Trophoblast cell (in vitro differentiated cells and primary cell): ENCODE results near the gene ESD.

Experiments
- DNase-seq, 2 donors: peaks; one replicate each; pipeline ENCODE4 v3.0.0-alpha.2; 2016
- H2AFZ ChIP-seq: 2 replicates; pipeline ENCODE4 v1.6.1; 2013; ENCODE audit warnings: low read length, moderate library complexity, mild to moderate bottlenecking; ENCODE audit not compliant: insufficient read depth, poor library complexity
- H2AK5ac ChIP-seq: 2 replicates; pipeline ENCODE4 v1.6.1; 2013; ENCODE audit warnings: mild to moderate bottlenecking, low read length
- H2BK120ac ChIP-seq: 2 replicates; pipeline ENCODE4 v1.6.1; 2013; ENCODE audit warnings: low read length, mild to moderate bottlenecking, moderate library complexity; ENCODE audit not compliant: insufficient read depth, poor library complexity
- H2BK12ac ChIP-seq: 2 replicates; pipeline ENCODE4 v1.6.1; 2013; ENCODE audit warnings: mild to moderate bottlenecking, low read length, moderate library complexity
- H2BK5ac ChIP-seq: 2 replicates; pipeline ENCODE4 v1.6.1; 2013; ENCODE audit warnings: low read length, low read depth, moderate library complexity, mild to moderate bottlenecking; ENCODE audit not compliant: poor library complexity
- H3K14ac ChIP-seq: 2 replicates; pipeline ENCODE4 v1.6.1; 2013; ENCODE audit warnings: mild to moderate bottlenecking, low read length
- H3K18ac ChIP-seq: 2 replicates; pipeline ENCODE4 v1.6.1; 2013; ENCODE audit warnings: mild to moderate bottlenecking, low read length
- H3K23ac ChIP-seq: 2 replicates; pipeline ENCODE4 v1.6.1; 2013; ENCODE audit warnings: low read length
- H3K27ac ChIP-seq: 2 replicates; pipeline ENCODE4 v1.5.1; 2013; ENCODE audit warnings: low read depth, mild to moderate bottlenecking, inconsistent platforms, low read length, moderate library complexity
- H3K27me3 ChIP-seq: 2 replicates; pipeline ENCODE4 v1.6.1; 2013; ENCODE audit warnings: inconsistent platforms, mild to moderate bottlenecking, low read length, moderate library complexity; ENCODE audit not compliant: insufficient read depth
- H3K36me3 ChIP-seq, 2 experiments: 1 replicate in 1 of 2; 2 replicates in 1 of 2; pipeline ENCODE4 v1.6.1; 2013; ENCODE audit warnings: low read length in 2 of 2, mild to moderate bottlenecking in 2 of 2, moderate library complexity in 1 of 2; ENCODE audit not compliant: insufficient read depth in 2 of 2, control insufficient read depth in 1 of 2
- H3K4ac ChIP-seq: 2 replicates; pipeline ENCODE4 v1.6.1; 2013; ENCODE audit warnings: low read depth, mild to moderate bottlenecking, low read length, moderate library complexity
- H3K4me1 ChIP-seq, 2 experiments: 1 replicate in 1 of 2; 2 replicates in 1 of 2; pipeline ENCODE4 v1.6.1; 2013; ENCODE audit warnings: low read length in 2 of 2, mild to moderate bottlenecking in 2 of 2, moderate library complexity in 1 of 2; ENCODE audit not compliant: insufficient read depth in 2 of 2, control insufficient read depth in 1 of 2
- H3K4me2 ChIP-seq: 2 replicates; pipeline ENCODE4 v1.6.1; 2013; ENCODE audit warnings: inconsistent platforms, mild to moderate bottlenecking, low read length, moderate library complexity
- H3K4me3 ChIP-seq: 2 replicates; pipeline ENCODE4 v1.5.1; 2013; ENCODE audit warnings: mild to moderate bottlenecking, low read depth, low read length, inconsistent platforms
- H3K79me1 ChIP-seq: one replicate; pipeline ENCODE4 v1.6.1; 2013; ENCODE audit warnings: low read length
- H3K79me2 ChIP-seq: 2 replicates; pipeline ENCODE4 v1.6.1; 2013; ENCODE audit warnings: low read length, mild to moderate bottlenecking; ENCODE audit not compliant: control insufficient read depth, insufficient read depth, poor library complexity
- H3K9ac ChIP-seq: 2 replicates; pipeline ENCODE4 v1.6.1; 2013; ENCODE audit warnings: mild to moderate bottlenecking, low read length
- H3K9me3 ChIP-seq: 2 replicates; pipeline ENCODE4 v1.6.1; 2013; ENCODE audit warnings: low read depth, mild to moderate bottlenecking, control low read depth, inconsistent platforms, low read length; ENCODE audit not compliant: insufficient read depth
- H4K12ac ChIP-seq: 2 replicates; pipeline ENCODE4 v1.6.1; 2013; ENCODE audit warnings: low read depth, mild to moderate bottlenecking, low read length, moderate library complexity
- H4K8ac ChIP-seq: 2 replicates; pipeline ENCODE4 v1.6.1; 2013; ENCODE audit warnings: low read depth, mild to moderate bottlenecking, low read length, moderate library complexity
- H4K91ac ChIP-seq: one replicate; pipeline ENCODE4 v1.6.1; 2013; ENCODE audit warnings: low read depth, mild to moderate bottlenecking, low read length, moderate library complexity
- WGBS: extraction: QIAGEN DNeasy Blood & Tissue Kit; methylation state at CpG from one replicate; pipeline ENCODE4 v1.1.7; 2013; ENCODE audit warnings: missing lambda C conversion rate; ENCODE audit not compliant: insufficient read length, insufficient coverage; ENCODE audit errors: extremely low coverage; 5-methylcytosine and 5-hydroxymethylcytosine counted together

The ESD gene

GRCh38 chr13:46796129-46796514 is 839 bp downstream of the ESD start:
- H3K9me3 ChIP-seq, result no peaks in the 10 kb centered on the region
- no peak overlapping the region for H4K12ac ChIP-seq
- H2BK5ac ChIP-seq, result no peak overlapping the region
- peak overlapping the region; percentile 87 for H3K9ac ChIP-seq
- peaks cover 0 to 7% of the 10 kb centered on the region in 2 experiments for H3K4me1 ChIP-seq
- H2AK5ac ChIP-seq, result no peak overlapping the region
- H3K36me3 ChIP-seq, result no peaks in the 10 kb centered on the region
- WGBS, result no CpG with 5 or more reads among the region's 5 CpGs
- no peak overlapping the region for H3K27ac ChIP-seq
- peaks cover 7% of the 10 kb centered on the region for H3K79me2 ChIP-seq
- peak overlapping the region; percentile 93 for H3K4me3 ChIP-seq
- H3K27me3 ChIP-seq, result no peaks in the 10 kb centered on the region
- H2BK120ac ChIP-seq, result no peak overlapping the region
- H3K79me1 ChIP-seq, result peaks cover 11% of the 10 kb centered on the region
- no peak overlapping the region for H3K18ac ChIP-seq
- no peak overlapping the region for H3K14ac ChIP-seq
- peak overlapping the region; percentile 87 for H3K4me2 ChIP-seq
- H2AFZ ChIP-seq, result peak overlapping the region; percentile 99
- no peak for DNase-seq
- no peak overlapping the region for H3K4ac ChIP-seq
- H3K23ac ChIP-seq, result no peak overlapping the region
- peak overlapping the region; percentile 95 for H4K8ac ChIP-seq
- no peak overlapping the region for H4K91ac ChIP-seq
- no peak overlapping the region for H2BK12ac ChIP-seq

- no peaks in the 10 kb centered on the region for H3K36me3 ChIP-seq
- no peak overlapping the region for H3K14ac ChIP-seq
- no peak overlapping the region for H4K91ac ChIP-seq
- H3K79me2 ChIP-seq, result peaks cover 7% of the 10 kb centered on the region
- no peak overlapping the region for H3K9ac ChIP-seq
- no peak overlapping the region for H4K8ac ChIP-seq
- no peak overlapping the region for H2AK5ac ChIP-seq
- no peak overlapping the region for H3K4me2 ChIP-seq
- H3K23ac ChIP-seq, result no peak overlapping the region
- no peak for DNase-seq
- WGBS, result no CpG with 5 or more reads among the region's 6 CpGs
- H2AFZ ChIP-seq, result no peak overlapping the region
- H3K4me1 ChIP-seq, result peaks cover 0 to 7% of the 10 kb centered on the region in 2 experiments
- no peaks in the 10 kb centered on the region for H3K27me3 ChIP-seq
- no peak overlapping the region for H3K4ac ChIP-seq
- H3K27ac ChIP-seq, result no peak overlapping the region
- no peak overlapping the region for H2BK120ac ChIP-seq
- no peak overlapping the region for H3K4me3 ChIP-seq
- H2BK5ac ChIP-seq, result no peak overlapping the region
- H3K79me1 ChIP-seq, result peaks cover 11% of the 10 kb centered on the region
- H3K18ac ChIP-seq, result no peak overlapping the region
- no peaks in the 10 kb centered on the region for H3K9me3 ChIP-seq
- H2BK12ac ChIP-seq, result no peak overlapping the region
- H4K12ac ChIP-seq, result no peak overlapping the region
These were observed 1.6 kb downstream of the ESD start for GRCh38 chr13:46795321-46795720.

GRCh38 chr13:46783504-46783903 is 13.5 kb downstream of the ESD start:
- no peaks in the 10 kb centered on the region for H3K9me3 ChIP-seq
- no CpG with 5 or more reads among the region's 3 CpGs for WGBS

DNA sequence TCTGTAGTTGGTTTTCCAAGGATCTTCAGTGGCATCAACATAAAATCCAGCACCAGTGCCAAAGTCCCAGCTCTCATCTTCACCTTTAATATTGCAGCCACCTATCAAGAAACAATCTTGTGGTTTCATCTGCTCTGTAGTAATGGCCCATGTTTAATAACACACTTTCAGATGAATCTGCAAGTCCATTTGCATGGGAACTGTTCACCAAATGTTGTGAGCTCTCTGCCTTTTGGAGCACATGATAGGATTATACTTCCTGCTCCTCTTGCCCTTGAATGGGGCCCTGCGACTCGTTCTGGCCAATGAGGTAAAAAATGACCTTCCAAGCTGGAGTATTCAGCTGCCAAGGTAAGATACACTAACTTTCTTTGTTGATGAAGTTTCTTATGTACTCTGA is 14.3 kb downstream of the ESD start:
- H2BK5ac ChIP-seq, result no peak overlapping the region
- H3K27ac ChIP-seq, result no peak overlapping the region
- no peaks in the 10 kb centered on the region for H3K27me3 ChIP-seq
- H3K36me3 ChIP-seq, result peaks cover 0 to 2% of the 10 kb centered on the region in 2 experiments
- H3K4me1 ChIP-seq, result no peaks in the 10 kb centered on the region
- no peak overlapping the region for H4K8ac ChIP-seq
- H2BK120ac ChIP-seq, result no peak overlapping the region
- H3K4me3 ChIP-seq, result no peak overlapping the region
- H2AK5ac ChIP-seq, result no peak overlapping the region
- no peak overlapping the region for H3K4me2 ChIP-seq
- no peak overlapping the region for H4K12ac ChIP-seq
- no peak for DNase-seq
- no peaks in the 10 kb centered on the region for H3K79me2 ChIP-seq
- H4K91ac ChIP-seq, result no peak overlapping the region
- H3K18ac ChIP-seq, result no peak overlapping the region
- no peak overlapping the region for H3K9ac ChIP-seq
- H3K9me3 ChIP-seq, result no peaks in the 10 kb centered on the region
- H2BK12ac ChIP-seq, result no peak overlapping the region
- no peaks in the 10 kb centered on the region for H3K79me1 ChIP-seq
- no peak overlapping the region for H3K14ac ChIP-seq
- no peak overlapping the region for H3K4ac ChIP-seq
- WGBS, result no CpG with 5 or more reads among the region's 2 CpGs
- H2AFZ ChIP-seq, result no peak overlapping the region
- H3K23ac ChIP-seq, result no peak overlapping the region

More at GRCh38 chr13:46783504-46783903, 13.5 kb downstream of the ESD start:
- H3K23ac ChIP-seq, result no peak overlapping the region
- no peak overlapping the region for H4K12ac ChIP-seq
- no peak overlapping the region for H4K91ac ChIP-seq
- H3K36me3 ChIP-seq, result peaks cover 0 to 2% of the 10 kb centered on the region in 2 experiments
- no peak overlapping the region for H3K14ac ChIP-seq
- no peak overlapping the region for H2BK5ac ChIP-seq
- no peak overlapping the region for H3K9ac ChIP-seq
- H2AFZ ChIP-seq, result no peak overlapping the region
- no peak overlapping the region for H3K4ac ChIP-seq
- H3K79me2 ChIP-seq, result no peaks in the 10 kb centered on the region
- no peak overlapping the region for H2AK5ac ChIP-seq
- no peak for DNase-seq
- H3K27ac ChIP-seq, result no peak overlapping the region
- no peak overlapping the region for H2BK120ac ChIP-seq
- H3K4me1 ChIP-seq, result no peaks in the 10 kb centered on the region
- no peaks in the 10 kb centered on the region for H3K27me3 ChIP-seq
- H3K4me3 ChIP-seq, result no peak overlapping the region
- no peak overlapping the region for H2BK12ac ChIP-seq
- H4K8ac ChIP-seq, result no peak overlapping the region
- no peaks in the 10 kb centered on the region for H3K79me1 ChIP-seq
- H3K18ac ChIP-seq, result no peak overlapping the region
- no peak overlapping the region for H3K4me2 ChIP-seq
